NOMO-1 treated with dmso at 0.1 percent for 144 hours (cell line): ENCODE data around the gene CBFA2T3.

Source experiments
- DNase-seq: peaks from one replicate; lab custom pipeline; 2025; ENCODE audit not compliant: unreplicated experiment; lab: John Stamatoyannopoulos, UW

Gene CBFA2T3

DNA sequence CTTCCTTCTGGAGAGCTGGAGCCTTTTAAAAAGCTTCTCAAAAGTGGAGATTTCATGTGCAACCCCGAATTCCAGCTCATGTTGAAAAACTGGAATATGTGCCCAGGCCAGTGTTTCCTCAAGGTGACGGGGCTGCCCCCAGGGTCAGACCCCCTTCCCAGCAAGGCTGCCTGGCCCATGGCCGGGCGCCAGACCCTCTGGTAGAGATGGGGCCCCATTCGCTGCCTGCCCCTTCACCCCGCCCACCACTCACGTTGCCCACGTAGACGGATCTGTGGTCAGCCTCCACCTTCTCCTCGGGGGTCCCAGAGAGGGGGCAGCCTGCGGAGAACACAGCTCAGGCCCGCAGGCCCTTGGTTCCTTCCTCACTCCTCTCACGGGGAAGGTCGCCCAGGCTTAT, 111.7 kb downstream of the CBFA2T3 start:
- no peak for DNase-seq

DNA sequence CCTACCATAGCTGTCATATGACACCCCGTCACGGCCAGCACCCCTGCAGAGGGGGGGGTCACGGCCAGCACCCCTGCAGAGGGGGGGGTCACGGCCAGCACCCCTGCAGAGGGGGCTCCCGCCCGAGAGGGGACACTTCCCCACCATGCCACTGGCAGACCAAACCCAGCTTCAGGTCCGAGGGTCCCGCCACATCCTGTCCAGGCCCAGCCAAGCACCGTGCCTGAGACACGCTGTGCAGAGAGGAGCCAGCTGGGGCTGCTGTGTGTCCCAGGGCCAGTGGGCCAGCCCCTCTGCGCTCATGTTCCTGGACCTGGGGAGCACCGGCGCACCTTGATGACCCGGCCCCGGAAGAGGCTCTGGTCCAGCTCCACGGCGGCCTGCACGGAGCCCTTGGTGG, 112.5 kb downstream of the CBFA2T3 start:
- DNase-seq = no peak

DNA sequence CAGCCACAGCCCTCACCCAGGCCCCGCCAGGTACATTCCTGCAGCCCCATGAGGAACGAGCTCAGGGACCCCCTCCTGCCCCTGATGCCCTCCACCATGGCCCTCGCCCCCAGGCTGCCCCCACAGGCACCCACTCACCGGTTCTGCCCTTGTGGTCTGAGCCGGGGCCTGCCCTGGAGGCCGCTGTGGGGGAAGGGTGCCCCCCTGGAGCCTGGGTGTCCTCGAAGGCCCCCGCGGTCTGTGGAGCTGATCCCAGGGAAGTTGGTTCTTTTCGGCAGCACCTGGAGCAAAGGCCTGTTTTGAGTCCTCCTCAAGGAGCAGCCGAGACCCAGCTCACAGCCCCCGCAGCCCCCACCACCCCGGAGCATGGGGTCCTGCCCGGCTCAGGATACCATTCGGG, 112.9 kb downstream of the CBFA2T3 start:
- no peak for DNase-seq

DNA sequence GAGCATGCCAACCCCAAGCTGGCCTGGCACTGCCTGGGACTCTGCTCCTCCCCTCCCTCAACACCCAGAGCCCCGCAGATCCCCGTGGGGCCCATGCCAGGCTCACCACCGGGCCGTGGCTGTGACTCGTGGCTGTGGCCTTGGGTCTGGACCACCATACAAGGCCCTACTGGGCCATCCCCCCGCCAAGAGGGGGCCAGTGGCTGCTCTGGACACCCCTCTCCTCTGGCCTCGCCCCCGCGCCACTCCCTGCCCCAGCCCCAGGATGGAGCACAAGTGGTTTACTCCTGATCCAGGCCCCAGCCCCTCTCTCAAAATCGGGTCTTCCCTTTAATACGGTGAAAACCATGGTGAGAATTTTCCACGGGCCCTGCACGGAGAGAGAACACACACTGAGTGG, 113.6 kb downstream of the CBFA2T3 start:
- DNase-seq = no peak

DNA sequence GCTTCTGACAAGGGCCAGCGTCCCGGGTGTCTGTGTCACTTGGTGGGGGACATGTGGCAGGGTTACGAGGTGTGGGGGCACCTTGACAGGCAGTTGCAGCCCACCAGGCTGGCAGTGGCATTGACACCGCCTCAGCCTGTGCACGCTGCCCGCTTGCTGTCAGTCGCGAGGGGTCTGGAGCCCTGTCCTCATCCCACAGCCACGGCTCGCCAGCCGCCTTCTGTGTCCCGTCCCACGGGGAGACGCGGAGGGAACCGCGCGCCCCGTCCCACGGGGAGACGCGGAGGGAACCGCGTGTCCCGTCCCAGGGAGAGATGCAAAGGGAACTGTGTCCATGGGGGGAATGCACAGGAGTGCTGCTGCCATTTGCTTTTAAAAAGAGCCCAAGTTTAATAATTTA, 114.0 kb downstream of the CBFA2T3 start:
- DNase-seq = no peak

DNA sequence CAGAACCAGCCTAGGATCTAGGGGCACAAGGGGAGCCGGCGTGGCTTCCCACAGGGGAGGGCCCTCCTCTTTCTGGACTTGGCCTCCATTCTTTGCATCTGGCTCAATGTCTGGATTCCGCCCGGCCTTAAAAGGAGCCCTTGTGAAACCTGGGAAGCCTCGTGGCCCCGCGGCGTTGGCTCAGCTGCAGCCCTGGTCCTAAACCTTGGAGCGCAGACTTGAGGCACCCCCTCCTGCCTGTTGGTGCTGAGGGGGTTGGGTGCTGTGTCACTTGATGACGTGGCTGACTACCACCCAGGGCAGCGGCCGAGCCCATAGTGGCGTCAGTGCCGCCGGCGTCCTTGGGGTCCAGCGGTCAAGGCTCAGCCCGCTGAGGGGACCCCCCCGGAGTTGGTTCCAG, 115.6 kb downstream of the CBFA2T3 start:
- no peak for DNase-seq

DNA sequence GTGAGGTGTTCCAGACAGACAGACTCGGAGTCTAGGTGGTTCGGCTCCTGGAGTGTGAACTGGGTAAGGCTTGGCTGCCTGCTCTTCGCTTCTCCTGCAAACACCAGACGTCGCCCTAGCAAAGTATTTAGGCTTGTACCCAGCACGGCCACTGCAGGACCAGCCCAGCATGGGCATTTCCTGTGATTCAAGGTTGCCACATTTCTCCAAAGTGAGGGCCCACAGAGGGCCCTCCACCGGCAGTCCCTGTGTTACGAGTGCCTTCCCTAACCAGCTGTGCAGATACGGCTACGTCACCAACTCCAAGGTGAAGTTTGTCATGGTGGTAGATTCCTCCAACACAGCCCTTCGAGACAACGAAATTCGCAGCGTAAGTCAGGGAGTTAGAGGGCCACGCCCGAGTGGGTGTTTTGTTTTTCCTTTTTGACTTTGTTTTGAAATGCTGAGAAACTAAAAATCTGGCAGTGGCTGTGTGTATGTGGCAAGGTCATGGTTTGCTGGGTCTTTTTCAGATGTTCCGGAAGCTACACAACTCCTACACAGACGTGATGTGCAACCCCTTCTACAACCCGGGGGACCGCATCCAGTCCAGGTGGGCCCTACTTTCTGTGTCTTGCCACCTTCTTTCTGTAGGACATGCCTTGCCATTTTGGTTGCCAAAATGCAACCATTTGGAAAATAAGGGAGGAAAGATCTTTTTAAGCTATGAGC, 117.5 kb downstream of the CBFA2T3 start:
- DNase-seq = no peak

DNA sequence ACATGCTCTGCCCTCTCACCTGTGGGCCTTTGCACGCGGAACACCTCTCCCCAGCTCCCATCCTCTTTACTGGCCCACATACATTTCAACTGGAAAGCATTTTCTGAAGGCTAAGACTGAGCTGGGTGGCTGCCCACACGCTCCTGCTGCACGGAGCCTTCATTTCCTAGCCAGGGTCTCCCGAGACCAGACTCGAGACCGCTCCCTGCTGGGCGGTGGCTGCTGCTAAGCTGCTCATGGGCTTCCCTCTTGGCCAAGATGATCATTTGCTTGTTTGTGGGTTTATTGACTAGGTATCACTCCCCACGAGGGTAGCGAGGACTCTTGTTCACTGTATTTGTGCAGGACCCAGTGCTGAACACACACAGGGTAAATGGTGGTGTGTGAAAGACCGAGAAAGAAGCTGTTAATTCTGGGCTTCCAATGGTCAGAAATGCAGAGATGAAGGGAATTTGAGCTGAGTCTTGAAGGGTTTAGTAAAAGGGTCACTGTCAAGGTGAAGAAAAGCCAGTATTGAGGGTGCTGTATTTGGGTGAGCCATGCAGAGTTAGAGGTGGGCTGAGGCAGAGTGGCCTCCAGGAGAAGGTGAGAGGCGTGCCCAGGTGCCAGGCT, 119.2 kb downstream of the CBFA2T3 start:
- DNase-seq = peak; percentile 75

DNA sequence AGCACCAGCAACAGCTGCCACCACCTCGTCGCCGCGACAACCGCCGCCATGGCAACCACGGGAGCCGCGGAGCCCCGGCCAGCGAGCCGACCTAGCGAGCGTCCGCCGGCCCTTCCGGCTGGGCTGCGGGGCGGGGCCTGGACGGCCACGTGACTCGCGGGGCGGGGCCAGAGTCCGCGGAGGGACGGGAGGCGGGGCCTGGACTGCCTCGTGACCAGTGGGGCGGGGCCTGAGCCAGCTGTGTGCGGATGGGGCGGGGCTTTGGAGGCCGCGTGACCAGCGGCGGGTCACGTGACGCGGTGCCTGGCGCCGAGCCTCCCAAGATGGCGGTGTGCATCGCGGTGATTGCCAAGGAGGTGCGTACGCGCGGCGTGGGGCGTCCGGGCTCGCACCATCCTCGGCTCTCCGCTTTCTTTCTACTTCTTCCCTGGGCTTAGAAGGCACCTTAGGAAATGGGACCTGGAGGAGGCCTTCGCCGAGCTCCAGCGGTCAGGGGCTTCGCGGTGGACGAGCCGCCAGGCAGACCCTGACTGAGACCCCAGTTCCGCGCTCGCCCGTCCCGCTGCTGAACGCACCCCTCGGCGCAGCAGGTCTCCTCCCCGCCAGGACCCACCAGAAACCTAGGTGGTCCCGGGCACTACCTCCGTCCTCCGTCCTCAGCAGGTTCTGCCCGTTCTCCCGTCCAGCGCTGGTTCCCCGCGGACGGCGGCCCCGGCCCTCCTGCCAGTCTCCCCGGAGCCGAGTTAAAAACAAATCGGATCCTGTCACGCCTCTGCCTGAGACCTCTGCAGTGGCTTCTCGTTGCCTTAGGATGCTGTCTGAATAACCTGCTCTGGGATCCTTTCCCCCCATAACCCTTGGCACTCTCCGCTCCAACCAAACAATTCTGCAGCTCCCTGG, 119.9 kb downstream of the CBFA2T3 start, which contains the start of the genes GALNS and TRAPPC2L:
Gene GALNS, minus strand, starts transcription at position 120 of the 900 bp plus-strand sequence. Its CDS starts 70 bp downstream, at position 50.
Gene TRAPPC2L, plus strand, starts transcription at position 300 of the 900 bp plus-strand sequence. Its CDS starts 24 bp downstream, at position 324.
- DNase-seq = peak; percentile 88

DNA sequence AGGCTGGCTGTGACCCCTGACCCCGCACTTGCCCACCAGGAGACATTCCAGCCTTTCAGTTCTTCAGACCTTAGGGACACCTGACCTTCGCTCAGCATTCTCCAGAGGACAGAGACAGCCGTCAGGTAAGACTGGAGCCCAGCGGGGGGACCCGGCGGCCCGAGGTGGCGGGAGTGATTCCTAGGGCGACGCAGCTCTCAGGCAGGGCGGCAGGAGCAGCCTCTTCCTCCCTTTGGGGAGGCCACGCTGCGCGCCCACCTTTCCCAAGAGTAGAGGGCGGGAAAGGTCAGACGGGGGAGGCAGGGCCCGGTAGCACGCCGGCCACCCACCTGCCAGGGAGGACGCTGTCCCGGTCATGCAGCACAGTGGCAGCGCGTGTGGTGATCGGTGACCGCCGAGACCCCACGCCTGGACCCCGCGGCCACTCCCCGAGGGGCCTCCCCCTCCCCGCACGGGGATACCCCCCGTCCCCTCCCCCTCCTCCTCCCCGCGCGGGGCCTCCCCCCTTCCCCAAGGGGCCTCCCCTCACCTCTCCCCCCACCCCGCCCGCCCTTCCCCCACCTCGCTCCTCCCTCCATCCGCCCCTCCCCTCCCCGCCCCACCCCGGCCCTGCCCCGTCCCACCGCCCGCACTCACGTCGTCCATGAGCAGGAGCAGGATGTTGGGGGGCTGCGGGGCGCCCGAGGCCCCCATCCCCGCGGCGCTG, 120.7 kb downstream of the CBFA2T3 start:
- DNase-seq = no peak

DNA sequence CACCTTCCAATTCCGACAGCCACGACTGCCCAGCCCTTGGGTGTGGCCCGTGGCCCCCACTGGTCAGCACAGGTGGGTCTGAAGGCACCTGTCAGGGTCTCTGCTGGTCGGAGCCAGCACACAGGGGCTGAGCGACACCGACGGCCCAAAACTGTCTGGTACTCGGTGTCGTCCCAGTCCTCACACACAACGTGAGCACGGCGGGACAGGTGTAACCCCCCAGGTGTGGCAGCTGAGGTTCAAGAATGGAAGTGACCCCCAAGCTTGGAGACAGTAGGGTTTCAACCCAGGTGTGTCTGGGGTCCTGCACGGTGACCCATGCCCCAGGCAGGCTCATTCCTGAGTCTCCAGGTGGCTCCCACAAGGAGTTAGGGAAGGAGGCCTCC, 121.3 kb downstream of the CBFA2T3 start:
- DNase-seq = no peak

DNA sequence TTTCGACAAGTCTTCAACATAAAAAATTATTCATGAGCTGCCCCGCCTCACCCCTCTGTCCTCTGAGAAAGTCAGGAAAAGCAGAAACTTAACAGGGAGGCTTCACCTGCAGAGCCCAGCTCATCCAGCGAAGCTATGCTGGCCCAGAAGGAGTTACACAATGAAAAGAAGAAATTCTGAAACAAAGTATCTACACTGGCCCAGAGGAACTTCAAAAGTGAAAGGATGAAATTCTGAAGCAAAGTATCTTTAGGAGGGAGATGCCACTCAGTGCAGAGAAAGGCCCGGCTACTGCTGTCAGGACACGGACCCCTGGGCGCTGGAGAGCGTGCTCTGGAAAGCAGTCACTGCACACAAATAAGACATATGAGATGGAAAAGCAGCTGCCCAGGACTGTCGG, 121.8 kb downstream of the CBFA2T3 start:
- DNase-seq = no peak

DNA sequence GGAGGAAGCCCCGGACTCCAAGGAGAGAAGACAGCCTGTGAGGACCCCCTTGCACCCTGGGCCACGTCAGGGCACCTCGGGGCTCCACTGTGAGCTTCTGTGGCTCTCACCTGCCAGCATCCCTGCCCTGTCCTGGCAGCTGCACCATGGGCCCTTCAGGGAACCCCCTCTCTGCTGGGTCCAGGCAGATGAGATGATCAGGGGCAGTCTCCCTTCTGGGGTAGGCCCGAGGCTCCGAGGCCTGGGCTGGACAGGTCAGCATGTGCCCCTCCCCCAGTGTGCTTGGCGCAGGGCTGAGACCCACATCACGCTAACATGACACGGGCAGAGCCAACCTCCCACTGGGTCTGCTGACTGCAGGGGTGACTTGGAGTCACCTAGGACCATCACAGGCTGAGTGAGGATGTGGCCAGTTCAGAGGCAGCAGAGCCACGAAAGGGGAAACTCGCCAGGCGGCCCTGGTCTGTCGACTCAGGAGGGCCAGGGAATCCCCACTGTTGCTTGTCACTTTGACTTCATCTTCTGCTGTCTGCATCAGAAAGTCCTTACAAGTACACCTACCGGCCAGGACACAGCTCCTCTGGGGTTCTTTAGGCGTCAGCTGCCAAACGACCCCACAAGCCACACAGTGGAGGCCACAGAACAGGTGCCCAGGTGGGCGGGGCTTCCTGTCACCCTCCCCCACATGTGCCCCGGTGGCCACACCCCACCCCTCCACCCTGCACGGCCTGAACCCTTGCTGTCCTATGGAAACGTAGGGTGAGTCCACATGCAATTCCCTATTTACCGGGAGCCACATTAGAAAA, 122.5 kb downstream of the CBFA2T3 start:
- no peak for DNase-seq

DNA sequence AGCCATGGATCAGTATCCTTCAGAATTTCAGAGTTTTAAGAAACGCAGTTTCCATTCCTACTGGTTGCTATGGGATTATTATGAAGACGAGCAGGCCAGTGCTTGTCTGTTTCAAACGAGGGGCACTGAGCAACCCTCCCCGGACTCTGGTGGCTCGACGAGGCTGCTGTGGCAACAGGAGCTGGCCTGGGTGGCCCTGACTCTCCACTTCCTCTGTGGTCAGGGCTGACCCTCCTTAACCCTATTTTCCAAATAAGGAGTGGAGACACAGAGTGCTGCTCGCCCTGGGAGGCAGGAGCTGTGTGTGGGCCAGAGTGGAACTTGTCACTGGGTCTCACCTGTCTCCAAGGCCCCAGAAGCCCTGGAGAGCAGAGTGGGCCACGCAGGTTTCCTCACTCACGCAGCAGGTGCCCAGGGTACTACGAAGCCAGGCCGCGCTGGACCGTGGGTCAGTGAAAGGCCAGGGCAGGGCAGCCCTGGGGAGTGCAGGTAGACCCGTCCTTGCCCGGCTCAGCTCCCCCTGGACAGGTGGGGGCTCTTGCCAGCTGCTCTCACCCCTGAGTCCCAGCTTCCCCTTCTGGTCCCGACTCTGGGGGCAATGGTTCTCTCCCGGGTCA, 123.6 kb downstream of the CBFA2T3 start:
- DNase-seq = no peak

DNA sequence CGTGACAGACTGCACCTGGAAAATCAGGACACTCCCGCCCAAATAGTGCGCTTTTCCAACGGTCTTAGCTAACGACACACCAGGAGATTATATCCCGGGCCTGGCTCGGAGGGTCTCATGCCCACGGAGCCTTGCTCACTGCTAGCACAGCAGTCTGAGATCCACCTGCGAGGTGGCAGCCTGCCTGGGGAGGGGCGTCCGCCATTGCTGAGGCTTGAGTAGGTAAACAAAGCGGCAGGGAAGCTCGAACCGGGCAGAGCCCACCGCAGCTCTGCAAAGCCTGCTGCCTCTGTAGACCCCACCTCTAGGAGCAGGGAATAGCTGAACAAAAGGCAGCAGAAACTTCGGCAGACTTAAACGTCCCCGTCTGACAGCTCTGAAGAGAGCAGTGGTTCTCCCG, 125.4 kb downstream of the CBFA2T3 start:
- no peak for DNase-seq

DNA sequence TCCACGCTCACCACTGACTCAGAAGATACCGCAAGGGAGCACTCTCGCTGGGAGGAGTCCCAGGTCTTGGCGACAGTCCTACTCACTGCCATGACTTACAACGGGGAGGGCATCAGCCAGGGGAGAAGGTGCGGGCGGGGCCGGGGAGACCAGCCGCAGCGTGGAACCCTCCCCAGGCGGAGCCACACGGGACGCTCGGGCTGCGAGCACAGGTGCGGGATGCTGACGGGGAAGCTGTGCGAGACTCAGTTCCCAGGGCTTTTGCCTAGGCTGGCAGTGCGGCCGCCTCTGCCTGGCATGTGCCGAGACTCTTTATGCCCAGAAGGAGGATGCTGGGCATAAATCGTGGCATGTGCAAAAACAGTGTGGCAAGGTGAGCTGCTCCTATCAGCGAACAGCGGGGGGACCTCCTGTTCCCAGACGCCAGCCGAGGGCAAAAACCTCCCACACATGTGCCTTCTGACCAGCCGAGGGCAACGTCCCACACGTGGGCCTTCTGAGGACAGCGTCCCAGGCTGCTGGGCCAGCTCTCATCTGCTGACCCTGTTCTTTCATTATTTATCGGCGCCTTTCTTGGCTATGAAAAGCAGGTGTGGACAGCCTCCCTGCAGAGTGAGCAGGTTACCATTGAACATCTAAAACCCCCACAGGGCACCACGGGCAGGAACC, 126.3 kb downstream of the CBFA2T3 start:
- DNase-seq = no peak

DNA sequence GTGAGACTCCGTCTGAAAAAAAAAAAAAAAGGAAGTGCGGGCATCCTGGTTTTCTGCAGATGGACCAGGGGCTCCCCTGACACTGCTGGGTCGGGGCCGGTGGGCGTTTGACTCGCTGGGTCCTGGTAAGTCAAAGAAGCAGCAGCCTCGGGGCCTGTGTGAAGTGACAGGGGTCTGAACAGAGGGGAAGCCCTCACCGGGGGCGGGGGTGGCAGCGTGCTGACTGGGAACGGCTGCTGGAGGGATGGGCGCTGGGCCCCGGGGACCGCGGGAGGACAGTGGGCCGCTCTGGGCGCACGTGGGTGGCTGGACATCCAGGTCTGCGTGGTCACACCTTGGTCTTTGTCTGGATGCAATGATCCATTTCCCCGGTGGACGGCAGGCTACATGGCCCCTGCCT, 128.4 kb downstream of the CBFA2T3 start:
- no peak for DNase-seq

DNA sequence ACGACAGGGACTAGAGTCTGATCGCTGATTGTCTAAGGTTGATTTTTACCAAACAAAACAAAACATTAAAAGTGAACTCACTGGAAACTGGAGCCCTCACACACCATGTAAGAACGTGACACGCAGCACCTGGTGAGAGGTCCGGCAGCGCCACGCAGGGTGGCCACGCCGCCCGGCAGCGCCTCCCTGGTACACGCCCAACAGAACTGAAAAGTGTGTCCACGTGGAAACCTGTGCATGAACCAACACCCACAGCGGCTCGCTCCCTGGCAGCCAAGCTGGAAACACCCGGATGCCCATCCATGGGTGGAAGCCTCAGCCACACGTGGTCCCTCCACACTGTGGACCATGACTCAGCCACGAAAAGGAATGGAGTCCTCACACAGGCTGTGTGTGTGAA, 129.4 kb downstream of the CBFA2T3 start:
- DNase-seq = no peak

DNA sequence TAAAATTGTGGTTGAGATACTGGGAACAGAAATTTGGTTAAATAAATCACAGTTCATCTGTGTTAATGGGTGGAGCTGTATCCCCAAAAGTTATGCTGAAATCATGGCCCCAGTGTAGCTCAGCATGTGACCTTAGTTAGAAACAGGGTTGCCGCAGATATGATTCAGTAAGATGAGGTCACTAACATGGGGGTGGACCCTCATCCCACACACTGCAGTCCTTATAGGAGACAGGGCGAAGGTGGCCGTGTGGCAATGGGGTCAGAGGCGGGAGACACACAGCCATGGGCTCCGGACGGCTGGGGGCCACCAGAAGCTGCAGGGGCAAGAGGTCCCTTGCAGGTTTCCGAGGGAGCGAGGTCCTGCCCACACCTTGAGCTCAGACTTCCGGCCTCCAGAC, 130.9 kb downstream of the CBFA2T3 start:
- DNase-seq = no peak
